Myocyte (in vitro differentiated cells): ENCODE data around the gene ERICH2. TPM values are rescaled to one million over a fixed set of nuclear protein-coding genes. Genes with fewer than 3 reads are reported as not detected.
"Not testable (repeated sequence)": the region's sequence is repeated elsewhere in the genome, so short reads cannot be mapped to it uniquely, and the experiment has no call there.

Experiments
- DNase-seq: peaks from one replicate; pipeline ENCODE4 v3.0.0-alpha.2; 2012; ENCODE audit warnings: low read depth
- polyA plus RNA-seq: library from polyadenylated mRNA; unstranded; fragments of >200 nt; gene quantifications from one replicate; pipeline ENCODE4 v1.2.1, GENCODE V29; 2012; ENCODE audit warnings: missing spikeins
- total RNA-seq: library from RNA; depleted of rRNA; stranded (reverse); fragments of >200 nt; gene quantifications from 2 replicates; pipeline ENCODE4 v1.2.3, GENCODE V29; 2014

ERICH2 gene, protein sequence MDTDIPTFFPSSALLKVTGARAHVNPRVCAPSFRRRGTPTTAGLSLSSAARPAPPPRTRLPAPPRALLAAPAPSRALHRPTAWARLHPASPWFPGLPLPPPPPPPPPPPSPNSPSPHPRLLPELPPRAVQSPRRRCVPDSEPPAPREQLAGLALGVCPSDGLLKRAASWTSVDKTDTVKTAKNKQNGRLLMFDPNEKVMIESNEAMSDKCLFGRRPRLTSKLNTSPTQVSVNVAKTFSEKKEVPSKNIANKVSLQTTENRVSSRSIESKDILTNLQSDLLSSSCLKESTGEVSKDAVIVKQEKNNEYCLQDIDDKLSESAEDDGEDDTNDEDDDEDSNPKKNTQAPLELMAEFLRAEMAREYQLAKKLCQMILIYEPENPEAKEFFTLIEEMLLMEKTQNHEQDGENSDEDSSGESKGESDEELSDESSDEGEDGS
- not detected in 2 replicates for total RNA-seq
- polyA plus RNA-seq = 0.82 TPM

GRCh38 chr2:170770008-170770605 is at the start of gene ERICH2:
Gene ERICH2 (plus strand): TSS chr2:170770378. CDS start chr2:170770682, 304 bp downstream.
- peak; percentile 46 for DNase-seq

DNA sequence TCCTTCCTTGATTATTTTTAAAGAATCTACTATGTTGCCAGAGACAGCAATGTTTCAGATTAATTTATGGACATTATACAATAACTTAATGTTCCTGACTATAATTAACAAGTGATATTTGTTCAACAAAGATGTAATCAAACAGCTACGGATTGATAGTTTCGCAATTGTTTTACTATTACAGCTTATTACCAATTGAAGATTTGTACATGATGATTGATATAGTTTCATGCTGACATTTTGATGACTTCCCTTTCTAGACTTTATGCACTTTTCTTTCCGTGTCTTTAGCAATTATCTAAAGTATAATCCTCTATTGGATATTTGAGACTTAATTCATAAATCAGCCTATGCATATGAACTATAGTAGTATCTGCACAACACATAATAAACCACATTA is 48.5 kb upstream of the ERICH2 start:
- DNase-seq = no peak

DNA sequence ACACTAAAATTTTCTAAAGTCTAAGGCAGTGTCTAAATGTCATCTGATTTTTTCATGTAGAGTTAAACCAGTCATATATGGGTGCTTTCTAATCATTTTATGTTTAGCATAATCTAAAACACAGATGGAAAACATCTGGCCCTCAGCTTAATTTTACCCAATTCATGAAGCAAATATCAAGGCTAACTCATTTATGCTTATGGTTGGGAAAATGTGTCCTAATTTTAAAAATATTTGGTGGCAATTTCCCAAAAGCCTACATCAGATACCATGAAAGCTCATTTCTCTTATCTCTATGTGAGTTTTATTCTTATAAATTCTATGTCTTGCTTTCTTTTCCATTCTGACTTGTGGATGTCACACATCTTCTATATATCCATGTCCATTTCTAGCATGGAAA is 47.9 kb upstream of the ERICH2 start:
- no peak for DNase-seq

- DNase-seq = no peak
Measured at GRCh38 chr2:170723446-170723958, 46.7 kb upstream of the ERICH2 start.

GRCh38 chr2:170733798-170734600 is 36.2 kb upstream of the ERICH2 start:
- DNase-seq = no peak

DNA sequence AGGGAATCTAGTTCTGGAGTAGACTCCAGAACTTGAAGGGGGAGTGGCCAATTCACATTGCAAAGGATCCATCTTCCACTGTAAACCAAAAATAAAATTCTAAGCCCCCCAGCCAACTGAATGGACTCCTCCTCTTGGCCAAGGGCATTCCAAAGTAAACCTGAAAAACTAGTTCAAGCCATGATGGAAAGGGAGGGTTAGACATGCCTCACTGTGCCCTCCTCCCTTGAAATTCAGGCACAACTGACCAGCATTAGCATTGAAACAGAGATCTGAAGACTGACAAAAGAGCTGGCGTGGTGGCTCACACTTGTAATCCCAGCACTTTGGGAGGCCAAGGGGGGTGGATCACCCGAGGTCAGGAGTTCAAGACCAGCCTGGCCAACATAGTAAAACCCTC is 35.6 kb upstream of the ERICH2 start:
- not testable (repeated sequence) for DNase-seq

- DNase-seq = no peak
Measured at GRCh38 chr2:170736628-170737027, 33.5 kb upstream of the ERICH2 start.

DNA sequence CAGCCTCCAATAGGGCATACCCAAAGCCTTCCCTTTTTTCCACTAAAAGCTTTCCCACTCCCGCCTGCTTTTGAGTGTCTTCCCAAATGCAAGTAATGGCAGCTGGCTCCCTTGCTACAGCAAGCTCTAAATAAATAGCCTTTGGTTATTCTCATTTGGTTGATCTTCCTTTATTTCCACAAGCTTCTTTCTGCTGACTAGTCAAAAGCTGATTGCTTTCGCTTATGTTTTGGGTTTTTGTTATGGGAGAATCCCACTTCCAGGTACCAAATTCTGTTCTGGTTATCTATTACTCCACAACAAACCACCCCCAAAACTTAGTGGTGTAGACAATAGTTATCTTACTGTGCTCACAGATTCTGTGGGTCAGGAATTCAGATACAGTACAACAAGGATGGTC is 32.8 kb upstream of the ERICH2 start:
- DNase-seq = no peak

GRCh38 chr2:170737821-170738220 is 32.4 kb upstream of the ERICH2 start:
- DNase-seq = peak; percentile 25

- DNase-seq = peak; percentile 68
Measured at GRCh38 chr2:170739048-170739447, 31.1 kb upstream of the ERICH2 start.

GRCh38 chr2:170739507-170740046 is 30.6 kb upstream of the ERICH2 start:
- no peak for DNase-seq

GRCh38 chr2:170740660-170741059 is 29.5 kb upstream of the ERICH2 start:
- no peak for DNase-seq

GRCh38 chr2:170742000-170742399 is 28.2 kb upstream of the ERICH2 start:
- no peak for DNase-seq

DNA sequence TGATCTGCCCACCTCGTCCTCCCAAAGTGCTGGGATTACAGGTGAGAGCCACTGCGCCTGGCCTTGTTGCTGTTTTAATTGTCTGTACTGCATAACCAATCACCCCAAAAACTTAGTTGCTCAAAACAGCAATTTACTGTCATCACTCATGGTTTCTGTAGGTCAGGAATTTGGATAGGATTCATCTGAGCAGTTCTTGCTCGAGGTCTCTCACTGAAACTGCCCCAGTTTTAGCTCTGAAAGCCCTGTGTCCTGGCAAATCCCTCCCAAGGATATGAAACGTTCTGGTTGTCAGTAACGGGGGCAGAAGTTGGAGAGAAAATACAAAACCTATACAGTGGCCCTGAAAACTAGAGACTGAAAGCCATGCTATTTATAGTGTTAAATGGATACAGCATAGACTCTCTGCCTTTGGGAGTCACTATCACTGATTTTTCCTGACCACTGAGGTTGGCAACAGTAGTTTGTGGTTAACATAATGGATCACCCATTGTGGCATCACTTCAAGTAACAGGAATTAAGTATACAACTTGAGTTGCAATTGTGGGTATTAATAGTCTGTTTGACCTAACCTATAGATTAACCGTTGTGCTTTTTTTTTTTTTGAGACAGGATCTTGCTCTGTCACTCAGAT is 27.2 kb upstream of the ERICH2 start:
- peak; percentile 49 for DNase-seq

GRCh38 chr2:170743530-170744239 is 26.5 kb upstream of the ERICH2 start:
- DNase-seq = no peak

DNA sequence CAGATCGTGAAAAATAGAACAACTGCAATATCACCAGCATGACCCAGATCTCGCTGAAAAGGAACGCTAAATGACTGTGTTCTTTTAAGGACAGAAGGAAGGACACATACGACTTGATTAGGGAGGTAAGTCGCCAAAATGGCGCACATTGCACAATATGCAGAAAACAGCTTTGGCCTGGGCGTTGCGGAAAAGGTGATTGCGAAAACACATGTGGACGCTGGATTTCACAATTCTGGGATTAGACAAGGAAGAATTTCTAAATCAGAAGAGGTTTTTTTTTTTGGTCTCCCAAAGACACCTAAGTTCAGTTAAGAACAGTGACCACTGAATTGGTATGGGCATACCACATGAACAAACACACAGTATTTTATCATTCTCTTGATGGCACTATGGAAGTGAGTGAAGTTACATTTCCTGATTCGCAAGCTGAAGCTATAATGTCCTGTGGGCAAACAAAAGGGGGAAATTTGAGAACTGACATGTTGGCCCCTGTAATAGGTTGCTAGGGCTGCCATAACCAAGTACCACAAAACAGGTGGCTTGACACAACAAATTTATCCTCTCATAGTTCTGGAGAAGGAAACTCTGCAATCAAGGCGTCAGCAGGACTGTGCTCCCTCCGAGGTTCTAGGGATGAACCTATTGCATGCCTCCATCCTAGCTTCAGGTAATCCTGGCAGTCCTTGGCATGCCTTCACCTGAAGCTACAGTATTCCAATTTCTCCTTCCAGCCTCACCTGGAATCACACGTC is 25.8 kb upstream of the ERICH2 start:
- DNase-seq = peak; percentile 43

- no peak for DNase-seq
Measured at GRCh38 chr2:170745305-170745704, 24.9 kb upstream of the ERICH2 start.

- no peak for DNase-seq
Measured at GRCh38 chr2:170747921-170748320, 22.3 kb upstream of the ERICH2 start.

GRCh38 chr2:170751555-170751954 is 18.6 kb upstream of the ERICH2 start:
- not testable (repeated sequence) for DNase-seq
